D341Med (cell line): Measurements from ENCODE around the gene TDP2.
"Not testable (repeated sequence)": the region's sequence is repeated elsewhere in the genome, so short reads cannot be mapped to it uniquely, and the experiment has no call there.

Experiments
- DNase-seq: peaks from one replicate; pipeline ENCODE4 v3.0.0; 2012; ENCODE audit warnings: low spot score

The TDP2 gene

DNA sequence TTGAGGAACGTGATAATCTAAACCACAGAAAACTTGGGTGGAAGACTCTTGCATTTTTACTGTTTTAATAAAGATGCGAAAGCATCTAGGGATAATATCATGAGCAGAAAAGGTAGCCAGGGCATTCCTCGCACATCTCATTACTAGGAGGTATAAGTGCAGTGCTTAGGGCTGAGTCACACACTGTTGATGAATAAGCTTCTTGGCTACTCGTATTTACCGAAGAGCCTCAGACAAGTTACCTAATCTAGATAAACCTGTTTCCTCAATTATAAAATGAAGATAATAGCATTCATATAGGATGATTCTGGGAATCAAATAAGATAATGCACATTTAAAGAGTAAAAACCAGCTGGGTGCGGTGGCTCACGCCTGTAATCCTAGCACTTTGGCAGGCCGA is 19.9 kb downstream of the TDP2 start:
- no peak for DNase-seq

DNA sequence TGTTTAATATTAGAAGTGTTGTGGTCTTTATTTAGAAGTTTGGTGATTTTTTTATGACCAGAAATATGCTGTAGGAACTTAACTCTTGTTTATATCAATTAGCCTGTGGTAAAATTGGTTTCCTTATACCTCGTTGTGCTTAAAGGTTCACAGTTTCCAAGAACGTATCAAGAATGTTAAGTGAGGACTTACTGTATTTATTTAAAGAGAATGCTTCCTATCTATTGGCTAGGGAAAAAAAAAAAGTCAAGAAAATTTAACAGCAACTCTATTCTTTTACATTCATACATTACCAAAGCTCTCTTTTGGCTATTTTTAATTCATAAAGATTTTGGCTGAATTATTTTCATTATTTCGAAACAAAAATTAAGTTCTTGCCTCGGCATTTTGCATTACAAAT is 22.3 kb downstream of the TDP2 start:
- no peak for DNase-seq

DNA sequence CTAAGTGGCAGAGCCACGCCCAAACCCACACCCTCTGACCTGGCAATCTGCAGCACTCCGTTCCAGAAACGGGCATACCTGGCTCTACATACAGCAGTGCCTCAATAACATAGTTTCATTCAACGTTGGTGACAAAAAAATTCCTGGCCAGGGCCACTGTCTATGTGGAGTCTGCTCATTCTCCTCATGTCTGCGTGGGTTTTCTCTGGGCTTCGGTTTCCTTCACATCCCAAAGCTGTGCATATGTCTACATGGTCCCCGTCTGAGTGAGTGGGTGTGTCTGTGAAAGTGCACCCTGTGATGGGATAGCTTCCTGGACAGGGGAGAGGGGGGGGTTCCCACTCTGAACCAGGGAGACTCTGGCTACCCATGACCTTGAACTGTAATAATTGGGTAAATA is 22.8 kb downstream of the TDP2 start:
- no peak for DNase-seq

- no peak for DNase-seq
These were observed 24.6 kb downstream of the TDP2 start for GRCh38 chr6:24642061-24642460.

DNA sequence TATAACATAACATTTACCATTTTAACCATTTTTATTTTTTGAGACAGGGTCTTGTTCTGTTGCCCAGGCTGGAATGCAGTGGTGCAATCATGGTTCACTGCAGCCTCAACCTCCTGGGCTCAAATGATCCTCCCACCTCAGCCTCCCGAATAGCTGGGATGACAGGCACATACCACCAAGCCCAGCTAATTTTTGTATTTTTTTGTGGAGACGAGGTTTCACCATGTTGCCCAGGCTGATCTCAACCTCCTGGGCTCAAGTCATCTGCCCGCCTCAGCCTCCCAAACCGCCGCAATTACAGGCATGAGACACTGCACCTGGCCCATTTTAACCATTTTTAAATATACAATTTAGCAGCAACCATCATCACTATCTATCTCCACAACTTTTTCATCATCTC is 26.1 kb downstream of the TDP2 start:
- DNase-seq, result not testable (repeated sequence)

GRCh38 chr6:24640166-24640565 is 26.5 kb downstream of the TDP2 start:
- DNase-seq, result no peak

DNA sequence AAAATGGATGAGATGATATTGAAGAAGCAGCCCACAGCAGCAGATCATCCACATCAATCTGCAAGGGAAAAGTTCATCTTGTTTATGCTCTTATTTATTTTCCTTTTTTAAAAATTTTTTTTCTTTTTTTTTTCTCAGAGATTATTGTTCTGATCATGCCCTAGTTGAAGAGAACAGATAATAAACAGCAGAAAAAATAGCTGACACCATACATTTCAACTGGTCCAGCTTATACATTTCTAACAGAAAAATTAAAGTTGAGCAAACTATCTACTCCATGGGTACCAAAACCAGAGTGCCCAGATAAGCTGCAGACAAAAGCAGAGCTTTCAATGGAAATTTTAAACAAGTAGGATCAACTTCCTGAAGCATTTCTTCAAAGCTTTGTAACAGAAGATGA is 30.0 kb downstream of the TDP2 start:
- no peak for DNase-seq

DNA sequence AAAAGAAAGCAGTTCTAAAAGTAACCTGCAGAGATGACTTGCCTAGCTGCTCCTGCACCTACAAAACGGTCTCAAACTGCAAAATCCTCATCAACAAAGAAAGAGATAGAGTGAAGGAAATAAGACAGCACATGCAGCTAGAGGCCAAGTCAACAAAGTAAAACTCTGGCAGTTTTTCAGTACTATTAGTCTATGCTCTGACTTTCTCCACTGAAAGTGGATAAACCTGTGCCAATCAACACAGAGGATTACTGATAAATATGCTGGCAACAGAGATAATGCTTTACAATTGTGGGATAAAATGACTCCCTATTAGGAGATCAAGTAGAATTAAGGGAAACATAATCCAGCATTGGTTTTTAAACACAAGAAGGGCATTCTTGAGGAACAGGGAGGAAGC is 34.1 kb downstream of the TDP2 start:
- DNase-seq, result no peak

DNA sequence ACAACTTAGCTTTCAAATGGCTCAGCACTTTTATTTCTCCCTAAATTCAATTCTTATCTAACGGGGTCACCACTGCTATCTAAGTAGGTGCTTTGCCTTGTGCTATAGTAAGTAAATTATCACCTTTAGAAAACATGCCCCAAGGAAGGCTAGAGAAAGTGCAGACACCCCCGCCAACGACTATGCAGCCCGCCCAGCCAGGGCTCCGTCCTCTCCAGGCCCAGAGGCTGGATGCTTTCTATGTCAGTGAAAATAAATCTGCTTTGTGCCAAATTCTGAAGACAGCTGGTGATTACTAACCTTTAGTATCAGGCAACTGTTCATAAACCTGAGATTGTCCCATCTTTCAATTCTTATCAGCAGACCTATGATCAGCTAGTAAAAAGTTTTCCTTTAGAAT is 35.0 kb downstream of the TDP2 start:
- DNase-seq, result no peak

DNA sequence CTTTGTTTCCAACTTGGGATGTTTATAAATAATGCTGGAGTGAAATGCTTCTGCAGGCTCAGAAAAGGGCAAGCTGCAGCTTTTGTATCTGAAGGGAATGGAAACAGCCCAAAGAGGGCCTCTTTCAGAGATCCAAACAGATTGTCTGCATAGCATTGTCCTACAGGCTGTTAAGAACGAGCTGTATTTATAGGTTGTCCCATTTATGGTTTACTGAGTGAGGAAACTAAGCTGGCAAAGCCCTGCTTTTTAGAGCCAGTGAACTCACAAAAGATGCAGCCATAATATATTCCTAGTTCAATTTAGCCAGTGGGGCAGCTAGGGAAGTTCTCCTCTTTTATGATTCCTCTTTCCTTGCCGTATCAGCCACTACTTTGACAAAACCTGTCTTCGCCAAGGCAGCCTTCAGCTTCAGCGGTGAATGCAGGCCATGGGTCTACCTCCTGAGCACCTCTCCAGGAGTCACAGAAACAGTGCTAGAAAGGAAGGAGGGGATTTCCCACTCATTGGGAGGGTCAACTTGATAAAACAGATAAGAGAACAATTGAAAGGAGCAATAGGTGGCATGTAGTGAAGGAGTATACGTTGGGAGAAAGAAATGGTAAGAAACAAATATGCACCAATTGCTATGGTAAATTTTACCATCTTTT is 35.7 kb downstream of the TDP2 start:
- DNase-seq, result no peak

GRCh38 chr6:24621626-24622289 is 44.9 kb downstream of the TDP2 start:
- DNase-seq, result no peak

GRCh38 chr6:24620637-24621036 is 46.1 kb downstream of the TDP2 start:
- no peak for DNase-seq

DNA sequence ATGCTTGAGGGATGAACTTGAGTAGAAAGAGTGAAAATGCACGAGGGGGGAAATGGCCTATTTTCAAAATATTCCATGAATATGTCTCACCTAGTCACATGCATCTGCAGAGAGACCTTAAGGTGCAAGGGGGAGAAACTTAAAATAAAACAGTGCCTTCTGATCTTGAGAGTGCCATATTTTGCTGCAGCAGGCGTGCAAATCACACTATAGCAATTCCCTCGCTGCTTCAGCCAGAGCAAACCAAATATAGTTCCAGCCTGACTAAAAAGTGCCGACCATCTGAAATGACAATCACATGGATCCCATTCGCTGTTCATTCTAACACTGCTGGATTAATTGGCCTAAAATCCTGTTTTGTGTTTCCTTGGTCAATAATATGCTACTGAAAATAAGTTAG is 47.0 kb downstream of the TDP2 start:
- DNase-seq, result no peak

DNA sequence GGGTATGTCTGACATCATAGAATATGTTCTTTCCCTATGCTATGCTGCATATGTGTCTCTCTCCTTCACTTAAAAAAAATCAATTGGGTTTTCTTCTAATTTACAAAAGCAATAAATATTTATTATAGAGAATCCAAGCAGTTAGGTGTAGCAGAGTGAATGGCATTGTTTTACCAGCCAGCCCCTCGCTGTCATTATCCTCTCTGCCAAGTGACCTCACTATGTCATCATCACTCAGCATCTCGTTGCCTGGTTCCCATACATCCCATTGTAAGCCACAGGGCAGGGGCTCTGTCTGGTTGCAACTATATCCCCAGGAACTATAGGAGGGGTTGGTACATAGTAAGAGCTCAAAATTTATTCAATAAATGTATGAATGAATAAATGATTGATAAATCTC is 52.1 kb downstream of the TDP2 start:
- no peak for DNase-seq

- no peak for DNase-seq
These were observed 52.7 kb downstream of the TDP2 start for GRCh38 chr6:24614043-24614420.

- no peak for DNase-seq
These were observed 53.2 kb downstream of the TDP2 start for GRCh38 chr6:24613361-24614042.

DNA sequence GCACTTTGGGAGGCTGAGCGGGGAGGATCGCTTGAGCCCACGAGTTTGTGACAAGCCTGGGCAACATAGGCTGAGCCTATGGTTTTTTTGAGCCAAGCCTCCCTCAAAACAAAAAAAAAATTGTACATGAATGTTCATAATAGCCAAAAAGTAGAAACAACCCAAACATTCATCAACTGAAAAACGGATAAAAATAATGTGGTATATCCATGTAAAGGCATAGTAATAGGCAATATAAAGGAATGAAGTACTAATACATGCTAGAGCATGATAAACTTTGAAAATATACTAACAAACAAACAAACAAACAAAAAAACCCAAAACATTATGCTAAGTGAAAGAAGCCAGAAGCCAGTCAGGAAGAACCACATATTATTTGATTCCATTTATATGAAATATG is 56.0 kb downstream of the TDP2 start:
- DNase-seq, result no peak

DNA sequence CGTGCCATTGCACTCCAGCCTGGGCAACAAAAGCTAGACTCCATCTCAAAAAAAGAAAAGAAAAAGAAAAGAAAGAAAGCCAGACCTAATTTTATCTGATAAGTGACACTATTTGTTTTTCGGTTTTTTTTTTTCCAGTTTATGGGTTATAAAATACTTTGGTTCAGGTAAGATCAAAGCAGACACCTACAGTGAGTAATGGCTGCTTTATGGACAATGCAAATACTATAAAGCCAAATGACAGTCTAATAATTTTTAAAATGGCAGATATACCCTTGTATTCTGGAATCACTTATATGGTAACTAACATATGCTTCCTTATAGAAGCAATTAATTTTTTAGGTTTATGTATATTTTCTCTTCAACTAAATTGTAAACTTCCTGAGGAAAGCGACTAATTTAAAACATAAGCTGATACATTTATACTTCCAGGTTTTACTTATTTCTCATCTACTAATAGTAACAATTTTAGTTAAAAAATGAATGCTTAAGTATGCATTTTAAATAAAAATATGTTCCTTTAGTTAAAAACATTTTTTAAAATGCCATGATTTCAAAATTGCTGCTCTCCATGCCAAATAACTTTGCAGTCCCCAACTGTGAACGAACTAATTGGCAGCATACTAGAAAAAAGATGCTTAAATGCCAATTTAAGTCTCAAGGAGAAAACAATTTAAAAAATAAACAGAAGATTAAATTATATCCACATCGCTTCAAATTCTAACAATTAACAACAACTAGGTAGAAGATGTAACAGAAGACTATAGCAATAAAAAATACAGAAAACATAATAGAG is 59.2 kb downstream of the TDP2 start:
- no peak for DNase-seq

GRCh38 chr6:24606200-24606930 is 60.3 kb downstream of the TDP2 start:
- DNase-seq, result no peak

DNA sequence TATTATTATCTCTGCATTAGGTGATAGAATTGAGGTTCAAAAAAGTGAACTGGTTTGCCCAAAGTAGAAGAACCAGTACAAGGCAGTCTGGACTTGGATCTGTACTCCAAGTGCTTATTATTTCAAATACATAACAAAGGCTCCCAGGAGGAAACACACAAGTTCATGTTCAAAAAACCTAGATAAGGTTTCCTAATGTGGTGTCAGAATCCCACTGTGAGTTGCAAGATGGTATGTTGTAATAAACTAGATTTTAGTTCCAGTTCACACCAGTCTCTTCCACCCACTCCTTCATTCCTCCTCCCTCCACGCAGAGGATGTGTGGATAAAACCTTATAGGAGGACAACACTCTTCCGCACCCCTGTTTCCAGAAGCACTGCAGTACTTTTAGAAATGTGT is 63.5 kb downstream of the TDP2 start:
- no peak for DNase-seq

- no peak for DNase-seq
These were observed 65.8 kb downstream of the TDP2 start for GRCh38 chr6:24600903-24601302.
